HL-60 (cell line): Measurements from ENCODE around the gene DNAJC15.

Experiments
- DNase-seq, 2 experiments: peaks; one replicate each; pipeline ENCODE4 v3.0.0-alpha.2; 2010 to 2020; ENCODE audit warnings: low read depth in 1 of 2, low spot score in 1 of 2
- H3K27ac ChIP-seq: fragments of 250-450 bp; sonication (Bioruptor Pico); replicated peaks from 2 replicates; pipeline ENCODE4 v1.5.1; 2020; ENCODE audit warnings: mild to moderate bottlenecking, moderate library complexity
- H3K27me3 ChIP-seq: fragments of 250-450 bp; sonication (Bioruptor Pico); 2 replicates; pipeline ENCODE4 v1.5.1; 2021; ENCODE audit warnings: mild to moderate bottlenecking, moderate library complexity; ENCODE audit not compliant: insufficient read depth, poor library complexity, severe bottlenecking
- H3K4me3 ChIP-seq: replicated peaks from 2 replicates; pipeline ENCODE4 v1.5.1; 2011; ENCODE audit warnings: mild to moderate bottlenecking, control low read depth, low read length; ENCODE audit not compliant: insufficient read depth
- GABPA ChIP-seq: IDR thresholded peaks from 2 replicates; pipeline ENCODE4 v1.6.1; 2012; ENCODE audit warnings: low read depth
- POLR2AphosphoS5 ChIP-seq: IDR thresholded peaks from 2 replicates; pipeline ENCODE4 v1.6.1; 2012; ENCODE audit warnings: low read depth
- SPI1 ChIP-seq: IDR thresholded peaks from 2 replicates; pipeline ENCODE4 v1.6.1; 2012; ENCODE audit warnings: low read depth, mild to moderate bottlenecking, borderline replicate concordance
- TF ChIP-seq, protein P1 (sequence below): IDR thresholded peaks from 2 replicates; pipeline ENCODE4 v1.6.1; 2012; ENCODE audit warnings: low read depth; ENCODE audit not compliant: insufficient replicate concordance
- TF ChIP-seq, protein P2 (sequence below): IDR thresholded peaks from one replicate; pipeline ENCODE4 v1.5.1; 2011; ENCODE audit warnings: low read length, control low read depth, inconsistent platforms; ENCODE audit not compliant: insufficient read depth

DNAJC15 gene

DNA sequence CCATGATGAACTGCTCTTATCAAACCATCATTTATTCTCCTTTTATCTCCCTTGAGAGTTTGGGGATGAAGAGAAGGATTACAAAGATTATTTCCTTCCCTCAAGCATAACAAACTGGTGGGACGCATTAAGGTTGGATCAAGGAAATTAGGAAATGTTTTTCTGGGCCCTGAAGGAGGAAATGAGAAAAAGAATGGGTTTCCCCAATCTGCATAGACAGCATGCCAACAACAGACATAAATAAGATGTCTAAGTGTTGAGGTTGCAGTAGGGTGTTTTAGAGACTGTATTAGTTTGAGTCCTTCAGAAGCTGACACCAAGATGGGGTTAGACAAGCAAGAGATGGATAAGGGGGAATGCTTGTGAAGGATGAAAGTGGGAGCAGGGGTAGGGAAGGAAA, 38.7 kb upstream of the DNAJC15 start:
- DNase-seq = no peak
- Histone ChIP-seq H3K27ac (no peak overlapping the region), H3K27me3 (no peaks in the 10 kb centered on the region), H3K4me3 (no peak overlapping the region)
- TF ChIP-seq, protein P1, sequence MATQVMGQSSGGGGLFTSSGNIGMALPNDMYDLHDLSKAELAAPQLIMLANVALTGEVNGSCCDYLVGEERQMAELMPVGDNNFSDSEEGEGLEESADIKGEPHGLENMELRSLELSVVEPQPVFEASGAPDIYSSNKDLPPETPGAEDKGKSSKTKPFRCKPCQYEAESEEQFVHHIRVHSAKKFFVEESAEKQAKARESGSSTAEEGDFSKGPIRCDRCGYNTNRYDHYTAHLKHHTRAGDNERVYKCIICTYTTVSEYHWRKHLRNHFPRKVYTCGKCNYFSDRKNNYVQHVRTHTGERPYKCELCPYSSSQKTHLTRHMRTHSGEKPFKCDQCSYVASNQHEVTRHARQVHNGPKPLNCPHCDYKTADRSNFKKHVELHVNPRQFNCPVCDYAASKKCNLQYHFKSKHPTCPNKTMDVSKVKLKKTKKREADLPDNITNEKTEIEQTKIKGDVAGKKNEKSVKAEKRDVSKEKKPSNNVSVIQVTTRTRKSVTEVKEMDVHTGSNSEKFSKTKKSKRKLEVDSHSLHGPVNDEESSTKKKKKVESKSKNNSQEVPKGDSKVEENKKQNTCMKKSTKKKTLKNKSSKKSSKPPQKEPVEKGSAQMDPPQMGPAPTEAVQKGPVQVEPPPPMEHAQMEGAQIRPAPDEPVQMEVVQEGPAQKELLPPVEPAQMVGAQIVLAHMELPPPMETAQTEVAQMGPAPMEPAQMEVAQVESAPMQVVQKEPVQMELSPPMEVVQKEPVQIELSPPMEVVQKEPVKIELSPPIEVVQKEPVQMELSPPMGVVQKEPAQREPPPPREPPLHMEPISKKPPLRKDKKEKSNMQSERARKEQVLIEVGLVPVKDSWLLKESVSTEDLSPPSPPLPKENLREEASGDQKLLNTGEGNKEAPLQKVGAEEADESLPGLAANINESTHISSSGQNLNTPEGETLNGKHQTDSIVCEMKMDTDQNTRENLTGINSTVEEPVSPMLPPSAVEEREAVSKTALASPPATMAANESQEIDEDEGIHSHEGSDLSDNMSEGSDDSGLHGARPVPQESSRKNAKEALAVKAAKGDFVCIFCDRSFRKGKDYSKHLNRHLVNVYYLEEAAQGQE = no peak
- TF ChIP-seq GABPA (no peak), POLR2AphosphoS5 (no peak), SPI1 (no peak)
- TF ChIP-seq, protein P2, sequence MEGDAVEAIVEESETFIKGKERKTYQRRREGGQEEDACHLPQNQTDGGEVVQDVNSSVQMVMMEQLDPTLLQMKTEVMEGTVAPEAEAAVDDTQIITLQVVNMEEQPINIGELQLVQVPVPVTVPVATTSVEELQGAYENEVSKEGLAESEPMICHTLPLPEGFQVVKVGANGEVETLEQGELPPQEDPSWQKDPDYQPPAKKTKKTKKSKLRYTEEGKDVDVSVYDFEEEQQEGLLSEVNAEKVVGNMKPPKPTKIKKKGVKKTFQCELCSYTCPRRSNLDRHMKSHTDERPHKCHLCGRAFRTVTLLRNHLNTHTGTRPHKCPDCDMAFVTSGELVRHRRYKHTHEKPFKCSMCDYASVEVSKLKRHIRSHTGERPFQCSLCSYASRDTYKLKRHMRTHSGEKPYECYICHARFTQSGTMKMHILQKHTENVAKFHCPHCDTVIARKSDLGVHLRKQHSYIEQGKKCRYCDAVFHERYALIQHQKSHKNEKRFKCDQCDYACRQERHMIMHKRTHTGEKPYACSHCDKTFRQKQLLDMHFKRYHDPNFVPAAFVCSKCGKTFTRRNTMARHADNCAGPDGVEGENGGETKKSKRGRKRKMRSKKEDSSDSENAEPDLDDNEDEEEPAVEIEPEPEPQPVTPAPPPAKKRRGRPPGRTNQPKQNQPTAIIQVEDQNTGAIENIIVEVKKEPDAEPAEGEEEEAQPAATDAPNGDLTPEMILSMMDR = no peak

GRCh38 chr13:42985312-42986175, 37.8 kb upstream of the DNAJC15 start:
- peaks cover 5% of the 10 kb centered on the region for H3K27me3 ChIP-seq
- no peak for DNase-seq
- TF ChIP-seq, protein P2 = no peak
- TF ChIP-seq GABPA (no peak), SPI1 (no peak), POLR2AphosphoS5 (no peak)
- TF ChIP-seq, protein P1 = no peak
- H3K27ac ChIP-seq = no peak overlapping the region
- no peak overlapping the region for H3K4me3 ChIP-seq

DNA sequence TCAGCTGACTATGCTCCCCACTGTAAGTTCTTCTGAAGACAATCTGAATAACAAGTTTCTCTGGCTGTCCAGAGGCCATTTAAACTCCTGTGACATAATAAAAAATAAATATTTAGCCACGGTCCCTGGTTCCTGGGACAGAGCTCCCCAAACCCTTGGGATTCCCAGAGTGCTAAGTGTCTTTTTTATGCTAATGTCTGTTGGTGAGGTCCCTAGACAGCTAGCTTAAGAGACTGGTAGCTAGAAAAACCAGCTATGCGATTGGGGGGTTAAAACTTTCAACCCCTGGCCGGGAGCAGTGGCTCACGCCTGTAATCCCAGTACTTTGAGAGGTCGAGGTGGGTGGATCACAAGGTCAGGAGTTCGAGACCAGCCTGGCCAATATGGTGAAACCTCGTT, 37.2 kb upstream of the DNAJC15 start:
- H3K4me3 ChIP-seq = no peak overlapping the region
- TF ChIP-seq, protein P2 = no peak
- TF ChIP-seq SPI1 (no peak), GABPA (no peak), POLR2AphosphoS5 (no peak)
- TF ChIP-seq, protein P1 = no peak
- no peak overlapping the region for H3K27ac ChIP-seq

More for the DNA sequence above, 37.2 kb upstream of the DNAJC15 start:
- H3K27me3 ChIP-seq = peaks cover 8% of the 10 kb centered on the region
- DNase-seq = no peak
